A673 (cell line): Measurements from ENCODE around the gene SLC39A10. TPM values are rescaled to one million over a fixed set of nuclear protein-coding genes. Genes with fewer than 3 reads are reported as not detected.

Source experiments
- BruUV-seq: library from RNA; stranded (reverse); fragments of 400-500 nt; replicated peaks from 2 replicates; lab custom pipeline; 2021; lab: Mats Ljungman, UMichigan
- CTCF ChIA-PET: fragments of 300-600 bp; sonication (Branson Sonifier 250); formaldehyde crosslinking; loops from one replicate; lab custom pipeline; 2022; ENCODE audit warnings: antibody characterized with exemption; lab: Charles Lee
- POLR2A ChIA-PET: fragments of 300-600 bp; sonication (Branson Sonifier 250); formaldehyde crosslinking; loops from one replicate; lab custom pipeline; 2022; ENCODE audit warnings: antibody characterized with exemption; ENCODE audit not compliant: low non-redundant PET; lab: Charles Lee
- DNase-seq: peaks from one replicate; pipeline ENCODE4 v3.0.0-alpha.2; 2015; ENCODE audit warnings: low spot score
- H3K27ac ChIP-seq: fragments of 200-600 bp; sonication (generic); 2 replicates; pipeline ENCODE4 v1.5.1; 2016; ENCODE audit warnings: mixed run types, low read depth, mild to moderate bottlenecking, mixed read lengths, antibody characterized with exemption, low read length; ENCODE audit not compliant: poor library complexity, severe bottlenecking
- H3K27me3 ChIP-seq: fragments of 200-600 bp; sonication (generic); replicated peaks from 2 replicates; pipeline ENCODE4 v1.6.1; 2017; ENCODE audit warnings: mixed run types, low read depth, mild to moderate bottlenecking, mixed read lengths, antibody characterized with exemption, low read length; ENCODE audit not compliant: insufficient read depth, poor library complexity
- H3K36me3 ChIP-seq: fragments of 200-600 bp; sonication (generic); 2 replicates; pipeline ENCODE4 v1.6.1; 2016; ENCODE audit warnings: mixed run types, mild to moderate bottlenecking, mixed read lengths, antibody characterized with exemption, low read length; ENCODE audit not compliant: insufficient read depth, poor library complexity, severe bottlenecking
- H3K4me1 ChIP-seq: fragments of 200-600 bp; sonication (generic); 2 replicates; pipeline ENCODE4 v1.6.1; 2017; ENCODE audit warnings: mixed run types, mild to moderate bottlenecking, mixed read lengths, antibody characterized with exemption, low read length; ENCODE audit not compliant: insufficient read depth, poor library complexity, severe bottlenecking
- H3K4me3 ChIP-seq: fragments of 200-600 bp; sonication (generic); 2 replicates; pipeline ENCODE4 v1.5.1; 2016; ENCODE audit warnings: low read depth, mixed run types, mild to moderate bottlenecking, mixed read lengths, low read length; ENCODE audit not compliant: poor library complexity, severe bottlenecking
- H3K9me3 ChIP-seq: fragments of 200-600 bp; sonication (generic); 2 replicates; pipeline ENCODE4 v1.6.1; 2016; ENCODE audit warnings: mixed run types, low read depth, mild to moderate bottlenecking, mixed read lengths, antibody characterized with exemption, low read length; ENCODE audit not compliant: poor library complexity, severe bottlenecking
- EZH2 ChIP-seq: fragments of 200-600 bp; sonication (generic); IDR thresholded peaks from 2 replicates; pipeline ENCODE4 v1.6.1; 2017; ENCODE audit warnings: borderline replicate concordance, low read depth, mild to moderate bottlenecking, mixed read lengths, antibody characterized with exemption, low read length; ENCODE audit not compliant: poor library complexity, severe bottlenecking
- intact Hi-C: fragments of 100-400 bp; cut with micrococcal nuclease; formaldehyde crosslinking; loops from one replicate; pipeline ENCODE4 v1.10.0; 2022; ENCODE audit not compliant: unreplicated experiment
- total RNA-seq: library from RNA; stranded (reverse); gene quantifications from 2 replicates; pipeline ENCODE4 v1.2.3, GENCODE V29; 2021
- TF ChIP-seq, protein P1 (sequence below): fragments of 300-800, 200-600 bp; sonication (generic); conservative IDR thresholded peaks from 2 replicates; pipeline ENCODE4 v1.5.1; 2017; ENCODE audit warnings: low read depth, mild to moderate bottlenecking, antibody characterized with exemption, low read length, moderate library complexity, mixed read lengths

The SLC39A10 gene
- total RNA-seq, 1 experiment from 2014 or later, result 42.3 TPM

DNA sequence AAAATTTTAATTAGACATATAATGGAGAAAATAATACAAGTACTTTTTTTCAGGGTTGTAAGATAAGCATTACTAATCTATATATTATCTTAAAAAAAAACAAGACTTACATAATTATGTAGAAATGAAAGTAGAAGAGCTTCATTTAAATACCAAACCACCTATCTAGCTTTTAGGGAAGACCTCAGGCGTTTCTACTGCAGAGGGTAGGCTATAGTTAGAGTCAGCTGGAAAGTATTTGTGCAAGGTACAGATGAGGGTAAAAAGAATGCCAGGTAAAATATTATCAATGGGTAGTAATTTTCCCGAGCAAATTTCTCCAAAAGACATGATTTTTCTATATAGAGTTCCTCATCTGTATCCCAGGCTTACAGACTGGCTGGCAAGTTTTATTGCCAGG lies 30.5 kb upstream of the SLC39A10 start:
- TF ChIP-seq, protein P1, sequence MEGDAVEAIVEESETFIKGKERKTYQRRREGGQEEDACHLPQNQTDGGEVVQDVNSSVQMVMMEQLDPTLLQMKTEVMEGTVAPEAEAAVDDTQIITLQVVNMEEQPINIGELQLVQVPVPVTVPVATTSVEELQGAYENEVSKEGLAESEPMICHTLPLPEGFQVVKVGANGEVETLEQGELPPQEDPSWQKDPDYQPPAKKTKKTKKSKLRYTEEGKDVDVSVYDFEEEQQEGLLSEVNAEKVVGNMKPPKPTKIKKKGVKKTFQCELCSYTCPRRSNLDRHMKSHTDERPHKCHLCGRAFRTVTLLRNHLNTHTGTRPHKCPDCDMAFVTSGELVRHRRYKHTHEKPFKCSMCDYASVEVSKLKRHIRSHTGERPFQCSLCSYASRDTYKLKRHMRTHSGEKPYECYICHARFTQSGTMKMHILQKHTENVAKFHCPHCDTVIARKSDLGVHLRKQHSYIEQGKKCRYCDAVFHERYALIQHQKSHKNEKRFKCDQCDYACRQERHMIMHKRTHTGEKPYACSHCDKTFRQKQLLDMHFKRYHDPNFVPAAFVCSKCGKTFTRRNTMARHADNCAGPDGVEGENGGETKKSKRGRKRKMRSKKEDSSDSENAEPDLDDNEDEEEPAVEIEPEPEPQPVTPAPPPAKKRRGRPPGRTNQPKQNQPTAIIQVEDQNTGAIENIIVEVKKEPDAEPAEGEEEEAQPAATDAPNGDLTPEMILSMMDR, result no peak
- no peak for TF ChIP-seq EZH2
- ChIA-PET CTCF (no interaction called here), POLR2A (no interaction called here)
- H3K4me1 ChIP-seq, result no peaks in the 10 kb centered on the region
- no peaks in the 10 kb centered on the region for H3K9me3 ChIP-seq
- no peak overlapping the region for H3K4me3 ChIP-seq
- H3K27ac ChIP-seq, result no peak overlapping the region
- no TSS peak for BruUV-seq
- H3K36me3 ChIP-seq, result no peaks in the 10 kb centered on the region
- no peak for DNase-seq
- intact Hi-C loops, result no loop called here
- H3K27me3 ChIP-seq, result no peaks in the 10 kb centered on the region

DNA sequence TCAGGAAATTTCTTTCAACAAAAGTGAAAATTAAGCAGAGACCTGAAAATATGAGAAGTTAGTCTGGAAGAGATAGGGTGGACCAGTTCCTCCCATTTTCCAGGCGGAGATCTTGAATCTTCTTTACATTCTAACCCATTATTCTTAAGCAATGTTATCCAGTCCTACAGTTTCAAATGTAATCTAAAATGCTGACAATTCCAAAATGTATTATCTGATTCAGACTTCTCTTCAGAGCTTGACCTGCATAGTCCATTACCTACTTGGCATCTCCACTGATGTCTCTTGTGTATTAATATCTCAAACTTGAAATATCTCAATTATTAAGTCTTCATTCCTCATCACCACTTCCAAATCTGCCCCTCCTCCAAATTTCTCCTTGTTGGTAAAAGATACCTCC lies 28.4 kb upstream of the SLC39A10 start:
- intact Hi-C loops, result no loop called here
- no TSS peak for BruUV-seq
- no peak for TF ChIP-seq EZH2
- TF ChIP-seq, protein P1, result no peak

DNA sequence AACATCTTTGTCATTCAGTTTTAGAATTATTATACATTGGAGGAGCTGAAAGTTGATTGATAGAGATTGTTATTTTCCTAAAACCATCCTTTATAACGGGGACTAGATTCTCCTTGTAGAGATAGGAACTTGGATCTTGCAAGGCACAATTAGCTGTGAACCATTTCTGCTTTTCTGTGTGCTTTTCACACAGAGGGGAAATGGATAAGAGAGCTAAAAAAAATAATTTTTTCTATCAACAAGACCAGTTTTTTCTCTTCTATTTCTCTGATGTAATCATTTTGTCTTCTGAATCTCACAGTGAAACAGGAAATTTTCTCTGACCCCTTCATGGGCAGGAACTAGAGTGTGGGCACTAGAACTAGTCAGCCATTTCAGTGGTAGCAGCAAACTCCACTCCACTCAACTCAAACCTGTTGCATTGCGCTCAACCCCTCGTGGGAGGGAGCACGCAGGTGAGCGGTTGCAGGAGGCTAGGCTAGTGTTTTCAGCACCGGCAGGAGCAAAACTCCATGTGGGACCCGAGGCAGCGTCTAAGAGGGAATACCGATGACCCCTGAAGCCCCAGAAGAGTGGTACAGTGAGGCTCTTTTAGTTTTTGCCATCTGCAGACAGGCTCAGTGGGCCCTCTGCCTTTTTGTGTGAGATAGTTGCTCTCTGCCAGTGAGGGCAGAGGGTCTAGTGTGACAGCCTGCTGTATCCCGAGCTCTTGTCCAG lies 24.0 kb upstream of the SLC39A10 start:
- ChIA-PET CTCF (no interaction called here), POLR2A (no interaction called here)
- intact Hi-C loops, result no loop called here

More for the DNA sequence above, 28.4 kb upstream of the SLC39A10 start:
- no peaks in the 10 kb centered on the region for H3K9me3 ChIP-seq
- H3K36me3 ChIP-seq, result no peaks in the 10 kb centered on the region
- POLR2A ChIA-PET, result no interaction called here
- H3K4me3 ChIP-seq, result no peak overlapping the region
- CTCF ChIA-PET, result no interaction called here
- H3K27me3 ChIP-seq, result no peaks in the 10 kb centered on the region
- no peak for DNase-seq
- no peak overlapping the region for H3K27ac ChIP-seq
- H3K4me1 ChIP-seq, result no peaks in the 10 kb centered on the region

More for the DNA sequence above, 24.0 kb upstream of the SLC39A10 start:
- BruUV-seq, result no TSS peak
- H3K27ac ChIP-seq, result no peak overlapping the region
- TF ChIP-seq, protein P1, result no peak
- no peak for TF ChIP-seq EZH2
- H3K9me3 ChIP-seq, result no peaks in the 10 kb centered on the region
- H3K4me1 ChIP-seq, result no peaks in the 10 kb centered on the region
- DNase-seq, result no peak
- H3K36me3 ChIP-seq, result no peaks in the 10 kb centered on the region
- no peak overlapping the region for H3K4me3 ChIP-seq
- H3K27me3 ChIP-seq, result no peaks in the 10 kb centered on the region
